GM12892 (cell line): ENCODE results near the gene AGK.

Source experiments
- POLR2AphosphoS5 ChIP-seq: IDR thresholded peaks from 2 replicates; pipeline ENCODE4 v1.6.1; 2011; ENCODE audit warnings: low read depth, low read length, control low read depth
- TAF1 ChIP-seq: IDR thresholded peaks from 2 replicates; pipeline ENCODE4 v1.6.1; 2011; ENCODE audit warnings: low read depth, mild to moderate bottlenecking, control low read depth, low read length, borderline replicate concordance

DNA sequence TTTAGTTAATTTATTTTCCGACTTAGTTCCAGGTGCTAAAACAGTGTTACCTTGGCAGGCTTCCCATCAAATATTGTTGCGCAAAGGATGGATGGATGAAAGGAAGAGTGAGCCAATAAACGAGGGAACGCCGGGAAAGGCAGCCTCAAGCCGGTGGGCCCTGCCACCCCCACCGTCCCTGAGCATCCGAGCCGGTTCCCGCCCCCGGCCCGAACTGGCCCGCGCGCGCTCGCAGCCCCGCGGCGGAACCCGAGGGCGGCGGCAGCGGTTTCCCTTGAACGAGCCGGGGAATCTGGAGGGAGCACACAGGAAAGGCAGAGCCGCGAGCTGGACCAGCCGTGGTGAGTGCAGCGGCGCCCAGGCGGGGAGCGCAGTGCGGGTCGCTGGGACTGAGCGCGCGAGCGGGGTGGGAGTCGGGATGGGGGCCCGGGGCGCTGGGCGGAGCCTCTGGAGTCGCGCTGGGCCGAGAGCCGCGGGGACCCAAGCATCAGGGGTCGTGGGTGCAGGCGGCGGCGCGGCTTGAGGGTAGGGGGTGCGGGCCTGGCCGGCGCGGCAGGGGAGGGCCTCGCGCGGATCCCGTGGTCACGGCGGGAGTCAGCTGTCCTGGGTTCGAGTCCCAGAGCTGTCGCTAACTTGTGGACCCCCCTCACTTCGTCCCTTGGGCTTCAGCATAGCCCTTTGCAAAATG, at the start of gene AGK:
- TF ChIP-seq POLR2AphosphoS5 = peak; percentile 89
- peak; percentile 95 for TF ChIP-seq TAF1
